Measurements from ENCODE around the gene GZF1. TPM values are rescaled to one million over a fixed set of nuclear protein-coding genes. Genes with fewer than 3 reads are reported as not detected.

GZF1 gene
- total and polyA plus RNA-seq, 10 donors = 3.3 to 17.0 (median 11.2) TPM

GRCh38 chr20:23419995-23420901 is 58.3 kb downstream of the GZF1 start:
- peak; percentile 91 for DNase-seq
- WGBS, 5 donors = 0 to 1% (median 1%) methylated on average over 19 to 58 of the region's 58 CpGs

GRCh38 chr20:23420943-23421931 is 59.3 kb downstream of the GZF1 start, which contains the start of gene NAPB:
NAPB (minus strand) TSS chr20:23421488; CDS start chr20:23421402, 86 bp downstream.
- H3K9me3 ChIP-seq = no peaks in the 10 kb centered on the region
- peak within 1 kb of the TSS; percentile 69 to 93 (median 88) for H3K27ac ChIP-seq
- H3K4me1 ChIP-seq = peaks cover 3 to 51% (median 35%) of the 10 kb centered on the region in 6 donors
- intact Hi-C loops (cut with DNase I; ENCODE audit: low total_unique reads) = no loop called here
- peak; percentile 100 for DNase-seq
- H3K36me3 ChIP-seq = no peaks in the 10 kb centered on the region
- peaks cover 0 to 8% (median 0%) of the 10 kb centered on the region in 7 donors for H3K27me3 ChIP-seq (replicated peaks in 1 of 7)
- peak within 1 kb of the TSS; percentile 67 to 96 (median 80) for H3K4me3 ChIP-seq
- WGBS, 5 donors = 0 to 1% (median 1%) methylated on average over 44 to 64 of the region's 64 CpGs
- peak; percentile 21 to 76 (median 72) for TF ChIP-seq POLR2A (IDR thresholded peaks at IDR 0.05)
- TF ChIP-seq POLR2AphosphoS5 (IDR thresholded peaks at IDR 0.05) = peak; percentile 97 to 98 (median 97)
- TF ChIP-seq, protein P1, sequence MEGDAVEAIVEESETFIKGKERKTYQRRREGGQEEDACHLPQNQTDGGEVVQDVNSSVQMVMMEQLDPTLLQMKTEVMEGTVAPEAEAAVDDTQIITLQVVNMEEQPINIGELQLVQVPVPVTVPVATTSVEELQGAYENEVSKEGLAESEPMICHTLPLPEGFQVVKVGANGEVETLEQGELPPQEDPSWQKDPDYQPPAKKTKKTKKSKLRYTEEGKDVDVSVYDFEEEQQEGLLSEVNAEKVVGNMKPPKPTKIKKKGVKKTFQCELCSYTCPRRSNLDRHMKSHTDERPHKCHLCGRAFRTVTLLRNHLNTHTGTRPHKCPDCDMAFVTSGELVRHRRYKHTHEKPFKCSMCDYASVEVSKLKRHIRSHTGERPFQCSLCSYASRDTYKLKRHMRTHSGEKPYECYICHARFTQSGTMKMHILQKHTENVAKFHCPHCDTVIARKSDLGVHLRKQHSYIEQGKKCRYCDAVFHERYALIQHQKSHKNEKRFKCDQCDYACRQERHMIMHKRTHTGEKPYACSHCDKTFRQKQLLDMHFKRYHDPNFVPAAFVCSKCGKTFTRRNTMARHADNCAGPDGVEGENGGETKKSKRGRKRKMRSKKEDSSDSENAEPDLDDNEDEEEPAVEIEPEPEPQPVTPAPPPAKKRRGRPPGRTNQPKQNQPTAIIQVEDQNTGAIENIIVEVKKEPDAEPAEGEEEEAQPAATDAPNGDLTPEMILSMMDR (IDR thresholded peaks at IDR 0.05 in 8 of 11, conservative IDR thresholded peaks at IDR 0.05 in 3 of 11) = peak; percentile 68 to 92 (median 84)

More at GRCh38 chr20:23419995-23420901, 58.3 kb downstream of the GZF1 start:
- no peak for TF ChIP-seq POLR2A (IDR thresholded peaks at IDR 0.05)
- TF ChIP-seq POLR2AphosphoS5 (IDR thresholded peaks at IDR 0.05) = peak in 1 of 3 donors; percentile 4
- TF ChIP-seq, protein P1 (IDR thresholded peaks at IDR 0.05 in 8 of 11, conservative IDR thresholded peaks at IDR 0.05 in 3 of 11) = no peak
- H3K4me1 ChIP-seq = peaks cover 3 to 61% (median 42%) of the 10 kb centered on the region in 6 donors
- peak overlapping the region; percentile 67 to 96 (median 80) for H3K4me3 ChIP-seq
- no peaks in the 10 kb centered on the region for H3K9me3 ChIP-seq
- peaks cover 0 to 6% (median 0%) of the 10 kb centered on the region in 7 donors for H3K27me3 ChIP-seq (replicated peaks in 1 of 7)
- peak overlapping the region; percentile 69 to 93 (median 88) for H3K27ac ChIP-seq
- H3K36me3 ChIP-seq = no peaks in the 10 kb centered on the region
- intact Hi-C loops (cut with DNase I; ENCODE audit: low total_unique reads) = loop anchor here (5.0 kb wide), 1 partner anchor 53 kb away; no protein-coding TSS in a partner anchor

Small RNA genes within 50 kb of the gene (small RNA-seq; reads per million reads assigned to genes)
- 0 reads per million in 4 donors for gene RNA5SP479

Other genes starting within 250 kb of the GZF1 start
- 10 to 100 TPM; 14.6 to 35.8 (median 22.6) TPM for gene NXT1, start 11.4 kb upstream of the GZF1 start, total RNA-seq
- gene NXT1, start 11.4 kb upstream of the GZF1 start, polyA plus RNA-seq = 10 to 100 TPM; 19.7 to 37.4 (median 33.5) TPM
- gene NAPB, start 59.3 kb downstream of the GZF1 start, total RNA-seq = 10 to 100 TPM; 11.3 to 31.9 (median 16.2) TPM
- gene NAPB, start 59.3 kb downstream of the GZF1 start, polyA plus RNA-seq = 1 to 10 TPM; 3.4 to 6.9 (median 4.5) TPM
- gene CSTL1, start 77.5 kb downstream of the GZF1 start, total RNA-seq = not detected
- not detected for gene CSTL1, start 77.5 kb downstream of the GZF1 start, polyA plus RNA-seq
- gene CST11, start 90.7 kb downstream of the GZF1 start, total RNA-seq = not detected
- gene CST11, start 90.7 kb downstream of the GZF1 start, polyA plus RNA-seq = not detected
- gene CST8, start 128.9 kb downstream of the GZF1 start, total RNA-seq = not detected
- not detected for gene CST8, start 128.9 kb downstream of the GZF1 start, polyA plus RNA-seq
- not detected for gene CST9L, start 206.3 kb downstream of the GZF1 start, total RNA-seq
- not detected for gene CST9L, start 206.3 kb downstream of the GZF1 start, polyA plus RNA-seq
- gene CST9, start 243.7 kb downstream of the GZF1 start, total RNA-seq = not detected
- not detected for gene CST9, start 243.7 kb downstream of the GZF1 start, polyA plus RNA-seq